Pons (tissue), 1 donor: ENCODE data around the gene TTLL3.
"Not testable (repeated sequence)": the region's sequence is repeated elsewhere in the genome, so short reads cannot be mapped to it uniquely, and the experiment has no call there.

Source experiments
- DNase-seq: peaks from one replicate; pipeline ENCODE4 v3.0.0-alpha.2; 2016; ENCODE audit warnings: low spot score

Gene TTLL3

DNA sequence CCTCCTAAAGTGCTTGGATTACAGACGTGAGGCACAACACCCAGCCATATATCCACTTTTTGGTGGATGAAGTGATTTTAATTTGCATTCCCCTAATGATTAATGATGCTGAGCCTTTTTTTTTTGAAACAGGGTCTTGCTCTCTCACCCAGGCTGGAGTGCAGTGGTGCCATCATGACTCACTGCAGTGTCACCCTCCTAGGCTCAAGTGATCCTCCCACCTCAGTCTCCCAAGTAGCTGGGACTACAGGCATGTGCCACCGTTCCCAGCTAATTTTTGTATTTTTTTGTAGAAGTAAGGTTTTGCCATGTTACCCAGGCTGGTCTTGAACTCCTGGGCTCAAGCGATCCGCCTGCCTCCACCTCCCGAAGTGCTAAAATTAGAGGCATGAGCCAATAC is 62.0 kb downstream of the TTLL3 start:
- not testable (repeated sequence) for DNase-seq

DNA sequence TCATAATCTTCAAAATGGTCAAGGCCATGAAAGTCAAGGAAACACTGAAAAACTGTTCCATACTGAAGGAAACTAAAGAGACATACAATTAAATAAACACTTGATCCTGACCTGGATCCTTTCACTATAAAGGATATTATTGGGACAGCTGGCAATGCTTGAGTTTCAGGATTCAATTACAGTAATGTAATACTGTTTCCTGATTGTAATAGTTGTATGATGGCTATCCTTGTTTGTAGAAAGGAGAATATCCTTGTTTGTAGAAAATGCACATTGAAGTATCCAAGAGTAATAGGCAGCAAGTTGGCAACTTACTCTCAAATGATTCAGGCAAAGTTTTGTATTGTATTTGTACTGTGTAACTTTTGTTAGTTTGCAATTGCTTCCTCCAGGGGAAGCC is 65.4 kb downstream of the TTLL3 start:
- no peak for DNase-seq

DNA sequence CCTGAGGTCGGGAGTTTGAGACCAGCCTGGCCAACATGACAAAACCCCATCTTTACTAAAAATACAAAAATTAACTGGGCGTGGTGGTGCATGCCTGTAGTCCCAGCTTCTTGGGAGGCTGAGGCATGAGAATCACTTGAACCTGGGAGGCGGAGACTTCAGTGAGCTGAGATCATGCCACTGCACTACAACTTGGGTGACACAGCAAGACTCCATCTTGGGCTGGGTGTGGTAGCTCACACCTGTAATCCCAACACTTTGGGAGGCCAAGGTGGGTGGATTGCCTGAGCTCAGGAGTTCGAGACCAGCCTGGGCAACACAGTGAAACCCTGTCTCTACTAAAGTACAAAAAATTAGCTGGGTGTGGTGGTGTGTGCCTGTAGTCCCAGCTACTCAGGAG is 66.2 kb downstream of the TTLL3 start:
- DNase-seq: not testable (repeated sequence)

DNA sequence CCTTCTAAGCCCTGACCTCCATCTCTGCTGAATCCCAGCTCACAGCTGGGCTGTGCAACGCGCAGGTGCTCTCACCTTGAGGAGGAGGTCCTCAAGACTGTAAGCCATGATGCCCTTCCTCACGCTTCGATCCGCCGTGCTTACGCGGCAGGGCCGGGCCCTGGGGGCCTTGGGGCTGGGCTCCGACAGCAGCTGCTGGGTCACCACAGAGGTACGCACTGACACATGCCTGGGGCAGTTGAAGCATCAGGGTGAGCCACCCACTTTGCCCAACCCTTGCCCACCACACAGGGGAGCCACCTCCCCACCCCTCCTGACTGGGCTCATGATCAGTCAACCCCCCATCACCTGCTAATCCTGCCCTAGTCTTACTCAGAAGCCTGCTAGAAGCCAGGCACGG is 66.9 kb downstream of the TTLL3 start:
- no peak for DNase-seq

- DNase-seq: no peak
Observed at GRCh38 chr3:9878700-9879099, 68.6 kb downstream of the TTLL3 start.

GRCh38 chr3:9879830-9880549 is 69.9 kb downstream of the TTLL3 start, which contains the start of gene CIDEC:
CIDEC (minus strand) TSS chr3:9880253; CDS start chr3:9878486, 1,767 bp downstream.
- DNase-seq: no peak

DNA sequence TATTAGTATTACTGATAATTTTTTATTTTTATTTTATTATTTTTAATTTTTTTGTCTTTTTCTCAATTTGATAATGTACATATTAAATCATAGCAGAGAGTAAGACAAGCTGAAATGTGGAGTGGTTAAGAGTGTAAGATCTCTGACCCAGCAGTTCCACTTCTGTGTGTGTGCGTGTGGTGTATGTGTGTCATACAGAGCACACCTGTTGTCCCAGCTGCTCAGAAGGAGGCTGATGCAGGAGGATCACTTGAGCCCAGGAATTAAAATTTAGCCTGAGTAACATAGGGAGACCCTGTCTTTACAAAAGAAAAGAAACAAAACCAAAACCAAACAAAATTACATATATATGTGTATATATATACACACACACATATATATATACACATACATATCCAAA is 71.4 kb downstream of the TTLL3 start:
- DNase-seq: no peak

DNA sequence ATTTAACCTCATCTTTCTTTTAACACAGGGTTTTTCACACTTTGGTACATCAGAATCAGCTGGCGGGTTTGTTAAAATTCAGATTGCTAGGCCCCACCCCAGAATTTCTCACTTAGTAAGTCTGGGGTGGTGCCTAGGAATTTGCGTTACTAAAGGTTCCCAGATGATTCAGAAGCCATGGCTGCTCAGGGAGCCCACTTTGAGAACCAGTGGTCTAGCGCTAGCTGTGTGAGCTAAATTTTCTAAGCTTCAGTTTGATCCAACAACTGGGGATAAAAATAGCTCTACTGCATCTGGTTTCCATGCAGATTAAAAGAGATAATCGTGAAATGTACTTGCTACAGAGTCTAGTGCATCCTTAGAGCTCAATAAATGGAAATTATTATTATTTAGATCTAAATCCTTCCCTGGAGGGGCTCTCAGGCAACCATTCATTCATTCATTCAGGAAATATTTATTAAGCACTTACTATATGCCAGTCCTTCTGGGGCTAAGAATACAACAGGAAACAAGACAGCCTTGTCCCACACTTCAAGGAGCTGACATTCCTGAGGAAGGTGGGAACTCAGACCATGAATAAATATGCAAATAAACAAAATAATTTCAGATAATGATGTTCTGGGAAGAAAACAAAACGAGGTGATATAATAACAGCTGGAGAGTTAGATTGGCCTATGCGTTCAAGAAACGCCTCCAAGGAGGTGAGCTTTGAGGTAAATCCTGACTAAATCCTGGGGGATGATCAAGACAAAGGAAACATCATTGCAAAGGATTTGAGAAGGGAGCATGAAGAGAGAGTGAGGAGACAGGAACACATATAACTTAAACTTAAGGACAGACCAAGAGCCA is 73.9 kb downstream of the TTLL3 start:
- DNase-seq: no peak

DNA sequence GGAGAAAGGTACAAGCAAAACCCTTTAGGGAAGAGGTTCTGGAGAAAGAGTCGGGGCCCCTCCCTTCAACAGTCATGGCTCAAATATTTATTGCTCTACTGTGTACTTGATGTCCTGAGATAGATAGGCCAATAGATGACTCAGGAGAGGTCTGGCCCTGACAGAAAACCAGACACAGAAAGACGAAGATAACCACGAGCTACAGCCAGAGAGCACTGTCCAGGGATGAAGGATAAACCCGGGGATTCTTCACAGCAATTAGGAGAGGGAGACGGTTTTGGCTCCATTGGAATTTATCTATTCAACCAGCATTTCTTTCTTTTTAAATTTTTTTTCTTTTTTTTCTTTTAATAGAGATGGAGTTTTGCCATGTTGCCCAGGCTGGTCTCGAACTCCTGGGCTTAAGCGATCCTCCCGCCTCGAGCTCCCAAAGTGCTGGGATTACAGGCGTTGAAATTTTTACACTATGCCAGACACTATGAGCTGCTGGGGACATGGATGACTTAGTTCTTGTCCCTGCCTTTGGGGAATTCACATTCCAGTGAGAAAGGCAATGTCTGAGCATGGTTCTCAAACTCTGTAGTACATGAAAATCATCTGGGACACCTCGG is 74.6 kb downstream of the TTLL3 start:
- DNase-seq: no peak
